GM23248 (cell line): ENCODE data around the gene UBE2C. TPM values are rescaled to one million over a fixed set of nuclear protein-coding genes. Genes with fewer than 3 reads are reported as not detected.
"Not testable (repeated sequence)": the region's sequence is repeated elsewhere in the genome, so short reads cannot be mapped to it uniquely, and the experiment has no call there.

ENCODE experiments used
- DNase-seq: peaks from one replicate; pipeline ENCODE4 v3.0.0-alpha.2; 2015
- H2AFZ ChIP-seq: fragments of 200-600 bp; sonication (generic); 2 replicates; pipeline ENCODE4 v1.6.1; 2016; ENCODE audit warnings: antibody characterized with exemption
- H3F3A ChIP-seq: fragments of 200-600 bp; sonication (generic); 2 replicates; pipeline ENCODE4 v1.6.1; 2016; ENCODE audit warnings: mild to moderate bottlenecking, antibody characterized with exemption, mixed run types; ENCODE audit not compliant: insufficient read depth
- H3K27ac ChIP-seq: fragments of 200-600 bp; sonication (generic); 2 replicates; pipeline ENCODE4 v1.5.1; 2016; ENCODE audit warnings: mild to moderate bottlenecking
- H3K27me3 ChIP-seq: fragments of 200-600 bp; sonication (generic); replicated peaks from 2 replicates; pipeline ENCODE4 v1.6.1; 2016; ENCODE audit warnings: mild to moderate bottlenecking; ENCODE audit not compliant: insufficient read depth
- H3K36me3 ChIP-seq: fragments of 200-600 bp; sonication (generic); 2 replicates; pipeline ENCODE4 v1.6.1; 2016; ENCODE audit warnings: low read depth, mild to moderate bottlenecking
- H3K4me1 ChIP-seq: fragments of 200-600 bp; sonication (generic); 2 replicates; pipeline ENCODE4 v1.6.1; 2016; ENCODE audit warnings: mild to moderate bottlenecking; ENCODE audit not compliant: insufficient read depth
- H3K4me2 ChIP-seq: fragments of 200-600 bp; sonication (generic); one replicate; pipeline ENCODE4 v1.6.1; 2016; ENCODE audit warnings: mild to moderate bottlenecking; ENCODE audit not compliant: unreplicated experiment
- H3K4me3 ChIP-seq: fragments of 200-600 bp; sonication (generic); 2 replicates; pipeline ENCODE4 v1.5.1; 2016; ENCODE audit warnings: mild to moderate bottlenecking
- H3K79me2 ChIP-seq: fragments of 200-600 bp; sonication (generic); 2 replicates; pipeline ENCODE4 v1.6.1; 2016; ENCODE audit warnings: mild to moderate bottlenecking; ENCODE audit not compliant: insufficient read depth
- H3K9ac ChIP-seq: fragments of 200-600 bp; sonication (generic); 2 replicates; pipeline ENCODE4 v1.6.1; 2016; ENCODE audit warnings: mild to moderate bottlenecking
- H3K9me2 ChIP-seq: fragments of 200-600 bp; sonication (generic); 2 replicates; pipeline ENCODE4 v1.6.1; 2016; ENCODE audit warnings: mixed run types, mild to moderate bottlenecking, moderate library complexity; ENCODE audit not compliant: insufficient read depth
- H3K9me3 ChIP-seq: fragments of 200-600 bp; sonication (generic); one replicate; pipeline ENCODE4 v1.6.1; 2017; ENCODE audit warnings: low read depth
- H4K20me1 ChIP-seq: fragments of 200-600 bp; sonication (generic); 2 replicates; pipeline ENCODE4 v1.6.0; 2016; ENCODE audit not compliant: insufficient read depth
- EZH2 ChIP-seq: fragments of 200-600 bp; sonication (generic); IDR thresholded peaks from 2 replicates; pipeline ENCODE4 v1.6.1; 2018; ENCODE audit warnings: antibody characterized with exemption, mild to moderate bottlenecking; ENCODE audit not compliant: insufficient read depth, poor library complexity, severe bottlenecking
- EZH2phosphoT487 ChIP-seq: fragments of 200-600 bp; sonication (generic); IDR thresholded peaks from 2 replicates; pipeline ENCODE4 v1.6.1; 2018; ENCODE audit warnings: antibody characterized with exemption, moderate library complexity, mild to moderate bottlenecking, low read depth; ENCODE audit not compliant: insufficient read depth
- whole genome bisulfite sequencing, 2 experiments: methylation state at CpG; one replicate each; pipeline ENCODE4 v1.1.6; 2015 to 2017; ENCODE audit warnings: low lambda C conversion rate in 2 of 2, low coverage in 1 of 2; ENCODE audit errors: missing lambda C conversion rate in 2 of 2; 5-methylcytosine and 5-hydroxymethylcytosine counted together
- in situ Hi-C: fragments of 300-500 bp; cut with MboI; formaldehyde crosslinking; loops from 2 replicates; pipeline ENCODE4 v1.15.0; 2020
- polyA plus RNA-seq: library from polyadenylated mRNA; unstranded; fragments of >200 nt; fragmentation: Nextera tagmentation; extraction: Ambion mirVana; gene quantifications from 2 replicates; pipeline ENCODE4 v1.2.1, GENCODE V29; 2016
- total RNA-seq: library from RNA; depleted of rRNA; stranded (reverse); fragments of >200 nt; shearing (Covaris generic); gene quantifications from 2 replicates; pipeline ENCODE4 v1.2.3, GENCODE V29; 2014

The UBE2C gene
- total and polyA plus RNA-seq, 2 experiments from 2014 or later = 33.8 to 69.2 TPM

DNA sequence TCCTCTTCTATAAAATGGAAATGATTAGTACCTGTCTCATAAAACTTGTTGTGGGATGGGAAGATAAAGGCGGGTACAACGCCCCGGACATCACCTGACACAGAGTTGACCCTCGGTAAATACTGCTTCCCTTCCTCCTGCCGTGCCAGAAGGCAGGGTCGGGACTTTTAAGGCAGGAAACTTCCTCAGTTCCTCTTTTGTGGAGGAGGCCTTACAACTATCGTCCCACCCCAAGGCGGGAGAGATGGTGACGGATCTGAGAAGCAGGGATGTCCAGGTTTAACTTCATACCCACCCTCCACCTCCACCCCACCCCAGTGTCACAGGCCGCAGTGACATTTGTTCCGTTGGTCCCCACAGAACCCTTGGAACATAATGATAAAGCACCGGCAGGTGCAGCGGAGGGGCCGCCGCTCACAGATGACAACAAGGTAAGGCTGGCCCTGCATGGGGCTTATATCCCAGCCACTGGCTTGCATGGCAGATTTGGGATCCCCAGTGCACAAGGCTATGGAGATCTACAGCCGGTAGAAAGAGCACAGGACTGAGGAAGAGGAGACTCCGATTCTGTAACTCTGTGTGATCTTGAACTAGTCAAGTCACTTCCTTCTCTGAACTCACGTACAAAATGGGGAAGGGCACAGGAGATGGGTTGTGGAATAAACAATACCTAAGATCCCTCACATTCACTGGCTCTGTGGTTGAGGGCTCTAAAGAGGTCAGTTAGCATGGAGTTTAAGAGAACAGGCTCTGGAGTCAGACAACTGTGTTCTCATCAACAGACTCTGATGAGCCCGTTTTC is 19.9 kb upstream of the UBE2C start:
- Histone ChIP-seq H4K20me1 (no peaks in the 10 kb centered on the region), H3K4me3 (peak overlapping the region; percentile 97), H3K27ac (peak overlapping the region; percentile 73), H2AFZ (peak overlapping the region; percentile 90), H3F3A (peaks cover 25% of the 10 kb centered on the region; the same call in 1 of the 2 replicates), H3K4me1 (peaks cover 6% of the 10 kb centered on the region; the same call in 1 of the 2 replicates), H3K9me2 (no peaks in the 10 kb centered on the region), H3K36me3 (peaks cover 28% of the 10 kb centered on the region), H3K27me3 (no peaks in the 10 kb centered on the region), H3K4me2 (peak overlapping the region; percentile 98), H3K9ac (peak overlapping the region; percentile 98), H3K79me2 (peaks cover 28% of the 10 kb centered on the region), H3K9me3 (no peaks in the 10 kb centered on the region)
- TF ChIP-seq EZH2phosphoT487 = no peak
- TF ChIP-seq EZH2 = no peak
- in situ Hi-C loops = loop anchor here (25.0 kb wide), 1 partner anchor 780 kb away; no protein-coding TSS in a partner anchor
- DNase-seq = no peak
- 25 to 26% methylated on average over 19 of the region's 19 CpGs for WGBS, 2 experiments

DNA sequence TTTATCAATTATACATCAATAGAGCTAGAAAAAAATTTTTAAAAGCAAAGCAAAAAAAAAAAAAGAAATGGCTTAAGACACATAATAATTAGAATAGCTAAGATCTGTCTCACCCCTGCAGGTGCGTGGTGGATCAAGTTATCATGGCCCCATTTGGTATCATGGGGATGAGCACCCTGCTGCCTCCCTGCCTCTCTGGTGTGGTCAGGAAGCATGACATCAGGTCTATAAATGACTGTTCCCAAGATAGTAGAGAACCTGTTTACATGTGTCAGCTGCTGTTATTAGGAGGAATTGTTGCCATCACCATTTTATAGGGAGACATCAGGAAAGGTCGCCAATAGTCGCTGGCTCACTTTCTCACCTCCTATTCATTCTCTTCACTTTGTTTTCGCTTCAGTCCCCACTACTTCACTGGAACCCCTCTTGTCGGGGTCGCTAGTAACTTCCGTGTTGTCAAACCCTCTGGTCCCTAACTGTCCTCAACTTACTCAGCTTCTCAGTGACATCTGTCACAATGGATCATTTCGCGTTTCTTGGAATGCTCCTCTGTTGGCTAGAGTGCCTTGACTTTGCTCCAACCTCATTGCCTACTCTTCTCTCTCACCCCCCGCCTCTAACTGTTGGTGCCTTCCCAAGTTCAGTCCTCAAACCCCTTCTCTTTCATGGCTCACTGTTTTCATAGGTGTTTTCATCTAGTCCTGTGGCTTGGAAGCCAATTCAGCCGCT is 15.9 kb upstream of the UBE2C start:
- Histone ChIP-seq H3K9ac (no peak overlapping the region), H3F3A (peaks cover 18% of the 10 kb centered on the region), H3K27me3 (no peaks in the 10 kb centered on the region), H3K27ac (no peak overlapping the region), H3K4me3 (no peak overlapping the region), H3K9me2 (no peaks in the 10 kb centered on the region), H4K20me1 (no peaks in the 10 kb centered on the region), H3K4me1 (peaks cover 3% of the 10 kb centered on the region; the same call in 1 of the 2 replicates), H2AFZ (no peak overlapping the region), H3K79me2 (peaks cover 28% of the 10 kb centered on the region), H3K9me3 (no peaks in the 10 kb centered on the region), H3K4me2 (no peak overlapping the region), H3K36me3 (peaks cover 37% of the 10 kb centered on the region)
- in situ Hi-C loops = loop anchor here (25.0 kb wide), 1 partner anchor 784 kb away; no protein-coding TSS in a partner anchor
- 88 to 90% methylated on average over 11 of the region's 11 CpGs for WGBS, 2 experiments
- TF ChIP-seq EZH2 = no peak
- no peak for TF ChIP-seq EZH2phosphoT487
- no peak for DNase-seq

DNA sequence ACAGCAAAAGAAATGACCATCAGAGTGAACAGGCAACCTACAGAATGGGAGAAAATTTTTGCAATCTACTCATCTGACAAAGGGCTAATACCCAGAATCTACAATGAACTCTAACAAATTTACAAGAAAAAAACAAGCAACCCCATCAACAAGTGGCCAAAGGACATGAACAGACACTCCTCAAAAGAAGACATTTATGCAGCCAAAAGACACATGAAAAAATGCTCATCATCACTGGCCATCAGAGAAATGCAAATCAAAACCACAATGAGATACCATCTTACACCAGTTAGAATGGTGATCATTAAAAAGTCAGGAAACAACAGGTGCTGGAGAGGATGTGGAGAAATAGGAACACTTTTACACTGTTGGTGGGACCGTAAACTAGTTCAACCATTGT is 14.9 kb upstream of the UBE2C start:
- no CpG with 5 or more reads among the region's 1 CpG for WGBS, 2 experiments
- Histone ChIP-seq H3K79me2 (peaks cover 21% of the 10 kb centered on the region), H3K36me3 (peaks cover 47% of the 10 kb centered on the region), H3F3A (peaks cover 18% of the 10 kb centered on the region)
- not testable (repeated sequence) for H3K4me3 ChIP-seq, H2AFZ ChIP-seq, H3K27me3 ChIP-seq, H3K9ac ChIP-seq, H3K4me2 ChIP-seq, H4K20me1 ChIP-seq, H3K9me3 ChIP-seq, DNase-seq, H3K9me2 ChIP-seq, H3K27ac ChIP-seq, H3K4me1 ChIP-seq
- in situ Hi-C loops = loop anchor here (25.0 kb wide), 1 partner anchor 785 kb away; no protein-coding TSS in a partner anchor

DNA sequence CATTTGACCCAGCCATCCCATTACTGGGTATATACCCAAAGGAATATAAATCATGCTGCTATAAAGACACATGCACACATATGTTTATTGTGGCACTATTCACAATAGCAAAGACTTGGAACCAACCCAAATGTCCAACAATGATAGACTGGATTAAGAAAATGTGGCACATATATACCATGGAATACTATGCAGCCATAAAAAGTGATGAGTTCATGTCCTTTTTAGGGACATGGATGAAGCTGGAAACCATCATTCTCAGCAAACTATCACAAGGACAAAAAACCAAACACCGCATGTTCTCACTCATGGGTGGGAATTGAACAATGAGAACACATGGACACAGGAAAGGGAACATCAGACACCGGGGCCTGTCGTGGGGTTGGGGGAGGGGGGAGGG is 14.5 kb upstream of the UBE2C start:
- not testable (repeated sequence) for H3K9me2 ChIP-seq, H3K9me3 ChIP-seq, H3K9ac ChIP-seq, H2AFZ ChIP-seq, H3K4me2 ChIP-seq, H4K20me1 ChIP-seq, H3K4me1 ChIP-seq, H3K27me3 ChIP-seq, DNase-seq, H3K4me3 ChIP-seq, H3K27ac ChIP-seq
- in situ Hi-C loops = loop anchor here (25.0 kb wide), 1 partner anchor 786 kb away; no protein-coding TSS in a partner anchor
- 83 to 100% methylated on average over 1 to 3 of the region's 3 CpGs for WGBS, 2 experiments
- peaks cover 16% of the 10 kb centered on the region for H3K79me2 ChIP-seq
- peaks cover 18% of the 10 kb centered on the region for H3F3A ChIP-seq
- H3K36me3 ChIP-seq = peaks cover 49% of the 10 kb centered on the region
